A673 (cell line): ENCODE measurements around the gene ZNF83. TPM values are rescaled to one million over a fixed set of nuclear protein-coding genes. Genes with fewer than 3 reads are reported as not detected.
"Not testable (repeated sequence)": the region's sequence is repeated elsewhere in the genome, so short reads cannot be mapped to it uniquely, and the experiment has no call there.

Experiments
- BruUV-seq: library from RNA; stranded (reverse); fragments of 400-500 nt; replicated peaks from 2 replicates; lab custom pipeline; 2021; lab: Mats Ljungman, UMichigan
- CTCF ChIA-PET: fragments of 300-600 bp; sonication (Branson Sonifier 250); formaldehyde crosslinking; loops from one replicate; lab custom pipeline; 2022; ENCODE audit warnings: antibody characterized with exemption; lab: Charles Lee
- POLR2A ChIA-PET: fragments of 300-600 bp; sonication (Branson Sonifier 250); formaldehyde crosslinking; loops from one replicate; lab custom pipeline; 2022; ENCODE audit warnings: antibody characterized with exemption; ENCODE audit not compliant: low non-redundant PET; lab: Charles Lee
- DNase-seq: peaks from one replicate; pipeline ENCODE4 v3.0.0-alpha.2; 2015; ENCODE audit warnings: low spot score
- H3K27ac ChIP-seq: fragments of 200-600 bp; sonication (generic); 2 replicates; pipeline ENCODE4 v1.5.1; 2016; ENCODE audit warnings: mixed run types, low read depth, mild to moderate bottlenecking, mixed read lengths, antibody characterized with exemption, low read length; ENCODE audit not compliant: poor library complexity, severe bottlenecking
- H3K27me3 ChIP-seq: fragments of 200-600 bp; sonication (generic); replicated peaks from 2 replicates; pipeline ENCODE4 v1.6.1; 2017; ENCODE audit warnings: mixed run types, low read depth, mild to moderate bottlenecking, mixed read lengths, antibody characterized with exemption, low read length; ENCODE audit not compliant: insufficient read depth, poor library complexity
- H3K36me3 ChIP-seq: fragments of 200-600 bp; sonication (generic); 2 replicates; pipeline ENCODE4 v1.6.1; 2016; ENCODE audit warnings: mixed run types, mild to moderate bottlenecking, mixed read lengths, antibody characterized with exemption, low read length; ENCODE audit not compliant: insufficient read depth, poor library complexity, severe bottlenecking
- H3K4me1 ChIP-seq: fragments of 200-600 bp; sonication (generic); 2 replicates; pipeline ENCODE4 v1.6.1; 2017; ENCODE audit warnings: mixed run types, mild to moderate bottlenecking, mixed read lengths, antibody characterized with exemption, low read length; ENCODE audit not compliant: insufficient read depth, poor library complexity, severe bottlenecking
- H3K4me3 ChIP-seq: fragments of 200-600 bp; sonication (generic); 2 replicates; pipeline ENCODE4 v1.5.1; 2016; ENCODE audit warnings: low read depth, mixed run types, mild to moderate bottlenecking, mixed read lengths, low read length; ENCODE audit not compliant: poor library complexity, severe bottlenecking
- H3K9me3 ChIP-seq: fragments of 200-600 bp; sonication (generic); 2 replicates; pipeline ENCODE4 v1.6.1; 2016; ENCODE audit warnings: mixed run types, low read depth, mild to moderate bottlenecking, mixed read lengths, antibody characterized with exemption, low read length; ENCODE audit not compliant: poor library complexity, severe bottlenecking
- CTCF ChIP-seq: fragments of 300-800, 200-600 bp; sonication (generic); conservative IDR thresholded peaks from 2 replicates; pipeline ENCODE4 v1.5.1; 2017; ENCODE audit warnings: low read depth, mild to moderate bottlenecking, antibody characterized with exemption, low read length, moderate library complexity, mixed read lengths
- EZH2 ChIP-seq: fragments of 200-600 bp; sonication (generic); IDR thresholded peaks from 2 replicates; pipeline ENCODE4 v1.6.1; 2017; ENCODE audit warnings: borderline replicate concordance, low read depth, mild to moderate bottlenecking, mixed read lengths, antibody characterized with exemption, low read length; ENCODE audit not compliant: poor library complexity, severe bottlenecking
- intact Hi-C: fragments of 100-400 bp; cut with micrococcal nuclease; formaldehyde crosslinking; loops from one replicate; pipeline ENCODE4 v1.10.0; 2022; ENCODE audit not compliant: unreplicated experiment
- total RNA-seq: library from RNA; stranded (reverse); gene quantifications from 2 replicates; pipeline ENCODE4 v1.2.3, GENCODE V29; 2021

Gene ZNF83
- total RNA-seq, 1 experiment from 2014 or later: 23.0 TPM

- no peak for DNase-seq
- Histone ChIP-seq H3K36me3 (no peaks in the 10 kb centered on the region), H3K27ac (no peak overlapping the region), H3K27me3 (no peaks in the 10 kb centered on the region), H3K9me3 (no peaks in the 10 kb centered on the region), H3K4me1 (no peaks in the 10 kb centered on the region), H3K4me3 (no peak overlapping the region)
- no peak for TF ChIP-seq CTCF
- intact Hi-C loops: no loop called here
- ChIA-PET CTCF (no interaction called here), POLR2A (no interaction called here)
- no TSS peak for BruUV-seq
Observed at GRCh38 chr19:52679598-52679997, 41.4 kb upstream of the ZNF83 start.

- DNase-seq, H3K27me3 ChIP-seq, POLR2A ChIA-PET, H3K4me3 ChIP-seq, H3K4me1 ChIP-seq, intact Hi-C loops, H3K36me3 ChIP-seq, BruUV-seq, CTCF ChIA-PET, H3K9me3 ChIP-seq: not testable (repeated sequence)
- H3K27ac ChIP-seq: peak overlapping the region; percentile 42
Observed at GRCh38 chr19:52675239-52675638, 37.1 kb upstream of the ZNF83 start.

- H3K27me3 ChIP-seq: no peaks in the 10 kb centered on the region
- intact Hi-C loops: no loop called here
- BruUV-seq: no TSS peak
- H3K27ac ChIP-seq: no peak overlapping the region
- H3K4me3 ChIP-seq: no peak overlapping the region
- no peak for DNase-seq
- no peaks in the 10 kb centered on the region for H3K4me1 ChIP-seq
- TF ChIP-seq EZH2: no peak
- TF ChIP-seq CTCF: no peak
- no peaks in the 10 kb centered on the region for H3K9me3 ChIP-seq
- ChIA-PET CTCF (no interaction called here), POLR2A (no interaction called here)
- H3K36me3 ChIP-seq: no peaks in the 10 kb centered on the region
Observed at GRCh38 chr19:52673014-52673413, 34.9 kb upstream of the ZNF83 start.

GRCh38 chr19:52670046-52670445 is 31.9 kb upstream of the ZNF83 start:
- POLR2A ChIA-PET: no interaction called here

More at GRCh38 chr19:52670046-52670445, 31.9 kb upstream of the ZNF83 start:
- no peak overlapping the region for H3K4me3 ChIP-seq
- H3K27me3 ChIP-seq: no peaks in the 10 kb centered on the region
- H3K9me3 ChIP-seq: no peaks in the 10 kb centered on the region
- H3K36me3 ChIP-seq: no peaks in the 10 kb centered on the region
- H3K27ac ChIP-seq: no peak overlapping the region
- intact Hi-C loops: no loop called here
- CTCF ChIA-PET: no interaction called here
- no TSS peak for BruUV-seq
- TF ChIP-seq EZH2: no peak
- TF ChIP-seq CTCF: no peak
- no peak for DNase-seq
- H3K4me1 ChIP-seq: no peaks in the 10 kb centered on the region
